Measurements from ENCODE around the gene RNF187. TPM values are rescaled to one million over a fixed set of nuclear protein-coding genes. Genes with fewer than 3 reads are reported as not detected.

Gene RNF187
- total RNA-seq, 1 experiment from 2014 or later: 97.7 TPM

DNA sequence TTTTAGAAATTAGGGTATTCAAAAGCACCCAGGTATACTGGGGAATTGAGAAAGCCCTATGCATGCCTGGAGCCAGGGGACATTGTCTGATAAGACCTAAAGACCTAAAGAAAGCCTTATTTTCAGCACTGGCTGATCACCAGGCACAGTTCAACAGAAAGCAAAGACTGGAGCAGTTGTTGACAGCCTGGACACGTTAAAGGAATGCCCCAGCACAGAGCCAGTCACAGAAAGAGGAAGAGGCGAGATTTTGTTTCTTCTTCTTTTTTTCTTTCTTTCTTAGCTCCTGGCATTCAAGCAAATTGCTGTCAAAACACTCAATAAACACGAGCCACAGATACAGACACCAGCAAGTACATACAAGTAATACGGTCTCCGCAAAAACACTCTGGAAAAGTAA, 40.4 kb downstream of the RNF187 start:
- no TSS peak for BruUV-seq (replicated peaks)
- no peak for ATAC-seq

DNA sequence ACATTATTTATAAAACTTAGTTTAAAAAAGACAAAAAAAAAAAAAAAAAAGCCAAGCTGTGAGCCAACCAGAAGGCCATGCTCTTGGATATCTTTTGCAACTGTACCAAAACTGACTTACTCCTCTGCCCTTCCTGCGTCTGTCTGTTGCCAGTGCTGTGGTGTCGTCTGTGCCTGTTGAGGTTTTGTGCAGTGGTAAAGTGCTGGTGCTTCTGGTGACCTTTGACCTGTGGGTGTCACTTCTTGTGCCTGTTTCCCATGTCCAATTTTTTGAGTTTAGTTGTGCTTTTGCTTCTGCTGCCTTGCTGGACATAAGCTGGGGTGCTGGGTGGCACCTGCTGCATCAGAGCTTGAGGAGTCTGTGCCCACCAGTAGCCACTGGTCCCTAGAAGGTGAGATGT, 41.4 kb downstream of the RNF187 start:
- Histone ChIP-seq H3K9ac (ENCODE audit: low read length) (no peak overlapping the region), H3K4me3 (ENCODE audit: low read length) (no peak overlapping the region), H3K79me2 (ENCODE audit: low read length) (no peaks in the 10 kb centered on the region), H3K27ac (ENCODE audit: low read length) (no peak overlapping the region), H3K4me2 (ENCODE audit: low read length) (no peak overlapping the region), H3K9me2 (replicated peaks; ENCODE audit: low read length) (no peaks in the 10 kb centered on the region), H3K4me1 (ENCODE audit: insufficient read depth, low read length) (no peaks in the 10 kb centered on the region), H2AFZ (ENCODE audit: low read length) (no peak overlapping the region), H3K36me3 (ENCODE audit: low read depth, low read length) (no peaks in the 10 kb centered on the region), H3K27me3 (ENCODE audit: low read length) (no peaks in the 10 kb centered on the region), H3K9me3 (ENCODE audit: low read length) (no peaks in the 10 kb centered on the region), H3F3A (ENCODE audit: low read length, unreplicated experiment) (no peaks in the 10 kb centered on the region), H4K20me1 (ENCODE audit: low read length) (no peaks in the 10 kb centered on the region)
- ChIA-PET POLR2A (ENCODE audit: unreplicated experiment) (no interaction called here), CTCF (no interaction called here)
- BruUV-seq (replicated peaks): no TSS peak
- no peak for DNase-seq
- TF ChIP-seq EZH2 (IDR thresholded peaks at IDR 0.05; ENCODE audit: low read length, unreplicated experiment) (no peak), EZH2phosphoT487 (IDR thresholded peaks at IDR 0.05; ENCODE audit: borderline replicate concordance, low read length) (no peak)
- TF ChIP-seq, protein P1, sequence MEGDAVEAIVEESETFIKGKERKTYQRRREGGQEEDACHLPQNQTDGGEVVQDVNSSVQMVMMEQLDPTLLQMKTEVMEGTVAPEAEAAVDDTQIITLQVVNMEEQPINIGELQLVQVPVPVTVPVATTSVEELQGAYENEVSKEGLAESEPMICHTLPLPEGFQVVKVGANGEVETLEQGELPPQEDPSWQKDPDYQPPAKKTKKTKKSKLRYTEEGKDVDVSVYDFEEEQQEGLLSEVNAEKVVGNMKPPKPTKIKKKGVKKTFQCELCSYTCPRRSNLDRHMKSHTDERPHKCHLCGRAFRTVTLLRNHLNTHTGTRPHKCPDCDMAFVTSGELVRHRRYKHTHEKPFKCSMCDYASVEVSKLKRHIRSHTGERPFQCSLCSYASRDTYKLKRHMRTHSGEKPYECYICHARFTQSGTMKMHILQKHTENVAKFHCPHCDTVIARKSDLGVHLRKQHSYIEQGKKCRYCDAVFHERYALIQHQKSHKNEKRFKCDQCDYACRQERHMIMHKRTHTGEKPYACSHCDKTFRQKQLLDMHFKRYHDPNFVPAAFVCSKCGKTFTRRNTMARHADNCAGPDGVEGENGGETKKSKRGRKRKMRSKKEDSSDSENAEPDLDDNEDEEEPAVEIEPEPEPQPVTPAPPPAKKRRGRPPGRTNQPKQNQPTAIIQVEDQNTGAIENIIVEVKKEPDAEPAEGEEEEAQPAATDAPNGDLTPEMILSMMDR (conservative IDR thresholded peaks at IDR 0.05; ENCODE audit: low read depth, low read length): no peak
- intact Hi-C loops (cut with micrococcal nuclease): no loop called here
- no peak for ATAC-seq

More for the DNA sequence above, 40.4 kb downstream of the RNF187 start:
- POLR2A ChIA-PET (ENCODE audit: unreplicated experiment): interaction anchor here (0.7 kb wide), 1 partner anchor 752 kb away, joined by 3 read pairs; no protein-coding TSS in a partner anchor
- TF ChIP-seq, protein P1 (conservative IDR thresholded peaks at IDR 0.05; ENCODE audit: low read depth, low read length): no peak
- TF ChIP-seq EZH2phosphoT487 (IDR thresholded peaks at IDR 0.05; ENCODE audit: borderline replicate concordance, low read length): no peak
- no peak for TF ChIP-seq EZH2 (IDR thresholded peaks at IDR 0.05; ENCODE audit: low read length, unreplicated experiment)
- no peaks in the 10 kb centered on the region for H3K36me3 ChIP-seq (ENCODE audit: low read depth, low read length)
- H3K79me2 ChIP-seq (ENCODE audit: low read length): no peaks in the 10 kb centered on the region
- H4K20me1 ChIP-seq (ENCODE audit: low read length): no peaks in the 10 kb centered on the region
- no peak overlapping the region for H2AFZ ChIP-seq (ENCODE audit: low read length)
- CTCF ChIA-PET: no interaction called here
- no peak overlapping the region for H3K9ac ChIP-seq (ENCODE audit: low read length)
- no peak for DNase-seq
- intact Hi-C loops (cut with micrococcal nuclease): no loop called here
- no peaks in the 10 kb centered on the region for H3K27me3 ChIP-seq (ENCODE audit: low read length)
- no peaks in the 10 kb centered on the region for H3K9me2 ChIP-seq (replicated peaks; ENCODE audit: low read length)
- H3K4me1 ChIP-seq (ENCODE audit: insufficient read depth, low read length): no peaks in the 10 kb centered on the region
- H3K9me3 ChIP-seq (ENCODE audit: low read length): no peaks in the 10 kb centered on the region
- no peak overlapping the region for H3K27ac ChIP-seq (ENCODE audit: low read length)
- H3K4me2 ChIP-seq (ENCODE audit: low read length): no peak overlapping the region
- H3F3A ChIP-seq (ENCODE audit: low read length, unreplicated experiment): no peaks in the 10 kb centered on the region
- no peak overlapping the region for H3K4me3 ChIP-seq (ENCODE audit: low read length)

DNA sequence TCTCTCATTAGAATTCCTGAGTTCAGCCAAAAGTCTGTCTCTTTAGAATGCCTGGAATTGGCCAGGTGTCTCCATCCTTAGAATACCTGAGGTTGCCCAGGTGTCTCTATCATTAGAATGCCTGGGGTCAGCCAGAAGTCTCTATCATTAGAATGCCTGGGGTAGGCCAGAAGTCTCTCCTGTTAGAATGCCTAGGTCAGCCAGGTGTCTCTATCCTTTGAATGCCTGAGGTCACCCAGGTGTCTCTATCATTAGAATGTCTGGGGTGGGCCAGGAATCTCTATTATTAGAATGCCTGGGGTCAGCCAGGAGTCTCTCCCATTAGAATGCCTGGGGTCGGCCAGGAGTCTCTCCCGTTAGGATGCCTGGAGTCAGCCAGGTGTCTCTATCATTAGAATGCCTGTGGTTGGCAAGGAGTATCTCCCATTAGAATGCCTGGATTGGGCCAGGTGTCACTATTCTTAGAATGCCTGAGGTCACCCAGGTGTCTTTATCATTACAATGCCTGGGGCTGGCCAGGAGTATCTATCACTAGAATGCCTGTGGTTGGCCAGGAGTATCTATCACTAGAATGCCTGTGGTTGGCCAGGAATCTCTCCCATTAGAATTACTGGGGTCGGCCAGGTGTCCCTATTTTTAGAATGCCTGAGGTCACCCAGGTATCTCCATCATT, 43.0 kb downstream of the RNF187 start:
- no TSS peak for BruUV-seq (replicated peaks)
- no peaks in the 10 kb centered on the region for H4K20me1 ChIP-seq (ENCODE audit: low read length)
- ATAC-seq: no peak

More for the DNA sequence above, 43.0 kb downstream of the RNF187 start:
- Histone ChIP-seq H3K79me2 (ENCODE audit: low read length) (no peaks in the 10 kb centered on the region), H3K9me2 (replicated peaks; ENCODE audit: low read length) (no peaks in the 10 kb centered on the region), H3F3A (ENCODE audit: low read length, unreplicated experiment) (no peaks in the 10 kb centered on the region), H2AFZ (ENCODE audit: low read length) (no peak overlapping the region), H3K4me1 (ENCODE audit: insufficient read depth, low read length) (no peaks in the 10 kb centered on the region), H3K4me2 (ENCODE audit: low read length) (no peak overlapping the region), H3K27me3 (ENCODE audit: low read length) (no peaks in the 10 kb centered on the region), H3K4me3 (ENCODE audit: low read length) (no peak overlapping the region), H3K9ac (ENCODE audit: low read length) (no peak overlapping the region), H3K36me3 (ENCODE audit: low read depth, low read length) (no peaks in the 10 kb centered on the region), H3K9me3 (ENCODE audit: low read length) (no peaks in the 10 kb centered on the region), H3K27ac (ENCODE audit: low read length) (no peak overlapping the region)
- TF ChIP-seq, protein P1 (conservative IDR thresholded peaks at IDR 0.05; ENCODE audit: low read depth, low read length): no peak
- no peak for TF ChIP-seq EZH2phosphoT487 (IDR thresholded peaks at IDR 0.05; ENCODE audit: borderline replicate concordance, low read length)
- TF ChIP-seq EZH2 (IDR thresholded peaks at IDR 0.05; ENCODE audit: low read length, unreplicated experiment): no peak
- no peak for DNase-seq
- CTCF ChIA-PET: interaction anchor here (0.6 kb wide), 1 partner anchor 41 kb away, joined by 6 read pairs; no protein-coding TSS in a partner anchor
- intact Hi-C loops (cut with micrococcal nuclease): no loop called here
- POLR2A ChIA-PET (ENCODE audit: unreplicated experiment): no interaction called here

Data from PC-3 (cell line).